GM23338 (cell line): Measurements from ENCODE around the gene FURIN. TPM values are rescaled to one million over a fixed set of nuclear protein-coding genes. Genes with fewer than 3 reads are reported as not detected.

ENCODE experiments used
- ATAC-seq: fragments of 200-7000 bp; cut with Tn5 transposase; 3 replicates; pipeline ENCODE4 v1.9.1; 2020
- DNase-seq: peaks from one replicate; pipeline ENCODE4 v3.0.0-alpha.2; 2015; ENCODE audit warnings: low spot score
- H2AFZ ChIP-seq: fragments of 200-600 bp; sonication (generic); 2 replicates; pipeline ENCODE4 v1.8.0; 2016; ENCODE audit warnings: antibody characterized with exemption, mild to moderate bottlenecking, moderate library complexity
- H3F3A ChIP-seq: fragments of 200-600 bp; sonication (generic); replicated peaks from 2 replicates; pipeline ENCODE4 v1.8.0; 2017; ENCODE audit warnings: antibody characterized with exemption, mixed run types, low read depth
- H3K27ac ChIP-seq: fragments of 200-600 bp; sonication (generic); 2 replicates; pipeline ENCODE4 v1.6.1; 2016; ENCODE audit warnings: low read depth
- H3K27me3 ChIP-seq: fragments of 200-600 bp; sonication (generic); 2 replicates; pipeline ENCODE4 v1.8.0; 2016; ENCODE audit warnings: mild to moderate bottlenecking, mixed run types, moderate library complexity; ENCODE audit not compliant: insufficient read depth
- H3K36me3 ChIP-seq: fragments of 200-600 bp; sonication (generic); 2 replicates; pipeline ENCODE4 v1.8.0; 2016; ENCODE audit warnings: mild to moderate bottlenecking; ENCODE audit not compliant: insufficient read depth
- H3K4me1 ChIP-seq: fragments of 200-600 bp; sonication (generic); 2 replicates; pipeline ENCODE4 v1.8.0; 2016; ENCODE audit warnings: mild to moderate bottlenecking, moderate library complexity; ENCODE audit not compliant: insufficient read depth
- H3K4me2 ChIP-seq: fragments of 200-600 bp; sonication (generic); 2 replicates; pipeline ENCODE4 v1.7.1; 2017; ENCODE audit warnings: mixed run types
- H3K4me3 ChIP-seq: fragments of 200-600 bp; sonication (generic); 2 replicates; pipeline ENCODE4 v1.6.1; 2016; ENCODE audit warnings: mixed run types
- H3K79me2 ChIP-seq: fragments of 200-600 bp; sonication (generic); replicated peaks from 2 replicates; pipeline ENCODE4 v1.8.0; 2017; ENCODE audit warnings: mild to moderate bottlenecking; ENCODE audit not compliant: insufficient read depth
- H3K9me2 ChIP-seq: fragments of 200-600 bp; sonication (generic); 2 replicates; pipeline ENCODE4 v1.8.0; 2017; ENCODE audit not compliant: insufficient read depth
- H4K20me1 ChIP-seq: fragments of 200-600 bp; sonication (generic); replicated peaks from 2 replicates; pipeline ENCODE4 v1.8.0; 2017; ENCODE audit warnings: mild to moderate bottlenecking; ENCODE audit not compliant: insufficient read depth
- H3K27ac Mint-ChIP-seq: 2 replicates; pipeline ENCODE4 v1.8.0; 2020; ENCODE audit warnings: inconsistent platforms, mild to moderate bottlenecking, moderate library complexity, mixed read lengths
- H3K27me3 Mint-ChIP-seq: 3 replicates; pipeline ENCODE4 v1.8.0; 2022; ENCODE audit warnings: low read depth, mild to moderate bottlenecking, moderate library complexity, mixed read lengths, inconsistent platforms; ENCODE audit not compliant: insufficient read depth, poor library complexity
- H3K36me3 Mint-ChIP-seq: 3 replicates; pipeline ENCODE4 v1.8.0; 2021; ENCODE audit warnings: low read depth, mild to moderate bottlenecking, inconsistent platforms, moderate library complexity, mixed read lengths
- H3K4me1 Mint-ChIP-seq: 3 replicates; pipeline ENCODE4 v1.8.0; 2020; ENCODE audit warnings: mild to moderate bottlenecking, inconsistent platforms, mixed read lengths
- H3K4me3 Mint-ChIP-seq: 3 replicates; pipeline ENCODE4 v1.8.0; 2021; ENCODE audit warnings: moderate library complexity, mild to moderate bottlenecking, inconsistent platforms, mixed read lengths
- H3K9me3 Mint-ChIP-seq: 3 replicates; pipeline ENCODE4 v1.8.0; 2020; ENCODE audit warnings: moderate library complexity, mild to moderate bottlenecking, inconsistent platforms, mixed read lengths
- CREB1 ChIP-seq: fragments of 250-450 bp; sonication (Bioruptor Pico); IDR thresholded peaks from 2 replicates; pipeline ENCODE4 v1.5.0; 2020; ENCODE audit warnings: low read depth, mild to moderate bottlenecking, moderate library complexity
- EZH2 ChIP-seq: fragments of 200-600 bp; sonication (generic); IDR thresholded peaks from one replicate; pipeline ENCODE4 v1.8.0; 2017; ENCODE audit warnings: antibody characterized with exemption, mild to moderate bottlenecking, low read depth; ENCODE audit not compliant: unreplicated experiment
- EZH2phosphoT487 ChIP-seq: fragments of 200-600 bp; sonication (generic); IDR thresholded peaks from one replicate; pipeline ENCODE4 v1.8.1; 2018; ENCODE audit warnings: antibody characterized with exemption; ENCODE audit not compliant: unreplicated experiment
- NANOG ChIP-seq: IDR thresholded peaks from 2 replicates; pipeline ENCODE4 v1.6.1; 2016; ENCODE audit warnings: antibody characterized with exemption, borderline replicate concordance
- POLR2AphosphoS5 ChIP-seq: IDR thresholded peaks from 2 replicates; pipeline ENCODE4 v1.6.1; 2016; ENCODE audit warnings: antibody characterized with exemption, low read depth
- STAT1 ChIP-seq: IDR thresholded peaks from one replicate; pipeline ENCODE4 v1.6.1; 2016; ENCODE audit warnings: antibody characterized with exemption; ENCODE audit not compliant: unreplicated experiment
- ZNF114 ChIP-seq: fragments of 250-450 bp; sonication (Bioruptor Pico); IDR thresholded peaks from 2 replicates; pipeline ENCODE4 v1.5.0; 2020; ENCODE audit warnings: mild to moderate bottlenecking, moderate library complexity
- ZNF462 ChIP-seq: fragments of 250-450 bp; sonication (Bioruptor Pico); IDR thresholded peaks from 2 replicates; pipeline ENCODE4 v1.5.0; 2020; ENCODE audit warnings: mild to moderate bottlenecking, moderate library complexity
- polyA plus RNA-seq: library from polyadenylated mRNA; unstranded; fragments of >200 nt; fragmentation: Nextera tagmentation; extraction: Ambion mirVana; gene quantifications from 2 replicates; pipeline ENCODE4 v1.2.1, GENCODE V29; 2016
- total RNA-seq: library from RNA; depleted of rRNA; stranded (reverse); fragments of >200 nt; shearing (Covaris generic); gene quantifications from 2 replicates; pipeline ENCODE4 v1.2.3, GENCODE V29; 2014

FURIN gene
- total and polyA plus RNA-seq, 2 experiments from 2014 or later, result 6.3 to 20.9 TPM

DNA sequence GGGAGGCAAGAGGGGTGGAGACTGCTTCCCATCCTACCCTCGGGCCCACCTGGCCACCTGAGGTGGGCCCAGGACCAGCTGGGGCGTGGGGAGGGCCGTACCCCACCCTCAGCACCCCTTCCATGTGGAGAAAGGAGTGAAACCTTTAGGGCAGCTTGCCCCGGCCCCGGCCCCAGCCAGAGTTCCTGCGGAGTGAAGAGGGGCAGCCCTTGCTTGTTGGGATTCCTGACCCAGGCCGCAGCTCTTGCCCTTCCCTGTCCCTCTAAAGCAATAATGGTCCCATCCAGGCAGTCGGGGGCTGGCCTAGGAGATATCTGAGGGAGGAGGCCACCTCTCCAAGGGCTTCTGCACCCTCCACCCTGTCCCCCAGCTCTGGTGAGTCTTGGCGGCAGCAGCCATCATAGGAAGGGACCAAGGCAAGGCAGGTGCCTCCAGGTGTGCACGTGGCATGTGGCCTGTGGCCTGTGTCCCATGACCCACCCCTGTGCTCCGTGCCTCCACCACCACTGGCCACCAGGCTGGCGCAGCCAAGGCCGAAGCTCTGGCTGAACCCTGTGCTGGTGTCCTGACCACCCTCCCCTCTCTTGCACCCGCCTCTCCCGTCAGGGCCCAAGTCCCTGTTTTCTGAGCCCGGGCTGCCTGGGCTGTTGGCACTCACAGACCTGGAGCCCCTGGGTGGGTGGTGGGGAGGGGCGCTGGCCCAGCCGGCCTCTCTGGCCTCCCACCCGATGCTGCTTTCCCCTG lies 13.8 kb downstream of the FURIN start (continued):
- TF ChIP-seq ZNF462 (CRISPR knock-in tag), result no peak
- TF ChIP-seq NANOG, result no peak
- TF ChIP-seq STAT1, result no peak

DNA sequence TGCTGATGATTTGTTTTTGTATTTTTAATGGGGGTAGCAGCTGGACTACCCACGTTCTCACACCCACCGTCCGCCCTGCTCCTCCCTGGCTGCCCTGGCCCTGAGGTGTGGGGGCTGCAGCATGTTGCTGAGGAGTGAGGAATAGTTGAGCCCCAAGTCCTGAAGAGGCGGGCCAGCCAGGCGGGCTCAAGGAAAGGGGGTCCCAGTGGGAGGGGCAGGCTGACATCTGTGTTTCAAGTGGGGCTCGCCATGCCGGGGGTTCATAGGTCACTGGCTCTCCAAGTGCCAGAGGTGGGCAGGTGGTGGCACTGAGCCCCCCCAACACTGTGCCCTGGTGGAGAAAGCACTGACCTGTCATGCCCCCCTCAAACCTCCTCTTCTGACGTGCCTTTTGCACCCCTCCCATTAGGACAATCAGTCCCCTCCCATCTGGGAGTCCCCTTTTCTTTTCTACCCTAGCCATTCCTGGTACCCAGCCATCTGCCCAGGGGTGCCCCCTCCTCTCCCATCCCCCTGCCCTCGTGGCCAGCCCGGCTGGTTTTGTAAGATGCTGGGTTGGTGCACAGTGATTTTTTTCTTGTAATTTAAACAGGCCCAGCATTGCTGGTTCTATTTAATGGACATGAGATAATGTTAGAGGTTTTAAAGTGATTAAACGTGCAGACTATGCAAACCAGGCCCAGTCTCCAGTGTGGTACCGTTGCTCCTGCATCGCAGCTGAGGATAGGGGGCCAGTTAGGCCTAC lies 14.6 kb downstream of the FURIN start:
- Histone ChIP-seq H3K4me3 (no peak overlapping the region), H3K9me2 (no peaks in the 10 kb centered on the region), H3K27ac (no peak overlapping the region), H3K27me3 (no peaks in the 10 kb centered on the region), H3K4me1 (peaks cover 13% of the 10 kb centered on the region), H3K36me3 (no peaks in the 10 kb centered on the region), H2AFZ (no peak overlapping the region), H3K4me2 (peak overlapping the region; percentile 83; the same call in 1 of the 2 replicates), H3F3A (0 out of 2 replicates have a peak, but pooled peaks cover 5% of the 10 kb centered on the region), H3K79me2 (no peaks in the 10 kb centered on the region), H4K20me1 (no peaks in the 10 kb centered on the region)
- Mint-ChIP-seq H3K4me1 (peaks cover 17% of the 10 kb centered on the region), H3K27me3 (peaks cover 10% of the 10 kb centered on the region), H3K27ac (no peak overlapping the region), H3K4me3 (no peak overlapping the region), H3K9me3 (no peaks in the 10 kb centered on the region), H3K36me3 (peaks cover 13% of the 10 kb centered on the region; the same call in 2 of the 3 replicates)
- ATAC-seq (no peak), DNase-seq (no peak)
- TF ChIP-seq EZH2, result no peak
- no peak for TF ChIP-seq EZH2phosphoT487
- no peak for TF ChIP-seq ZNF114
- no peak for TF ChIP-seq ZNF462 (CRISPR knock-in tag)
- no peak for TF ChIP-seq POLR2AphosphoS5
- no peak for TF ChIP-seq CREB1 (CRISPR knock-in tag)
